ENCODE results near the gene CEMIP2. TPM values are rescaled to one million over a fixed set of nuclear protein-coding genes. Genes with fewer than 3 reads are reported as not detected.

Gene CEMIP2
- total and polyA plus RNA-seq, 10 of the 15 experiments (the other 5 are each of a cell fraction or from before 2014, with no cell fraction given): 0.50 to 19.2 (median 1.2) TPM

GRCh38 chr9:71795097-71795813 is 26.9 kb upstream of the CEMIP2 start (continued):
- no peak for TF ChIP-seq SUPT20H (IDR thresholded peaks at IDR 0.05; ENCODE audit: borderline replicate concordance, control insufficient read depth, low read depth, low read length)
- TF ChIP-seq NFYA (IDR thresholded peaks at IDR 0.05; ENCODE audit: borderline replicate concordance, low read depth, low read length): no peak
- TF ChIP-seq RAD21 (IDR thresholded peaks at IDR 0.05; ENCODE audit: insufficient read depth, low read depth, low read length): no peak
- no peak for TF ChIP-seq BMI1 (IDR thresholded peaks at IDR 0.05; ENCODE audit: borderline replicate concordance)
- no peak for TF ChIP-seq FOS (IDR thresholded peaks at IDR 0.05; ENCODE audit: borderline replicate concordance, extremely low read depth, insufficient read length)
- TF ChIP-seq CREM (IDR thresholded peaks at IDR 0.05; ENCODE audit: low read depth): no peak; the same call in 1 of the 2 replicates
- no peak for TF ChIP-seq EGR1 (IDR thresholded peaks at IDR 0.05; ENCODE audit: borderline replicate concordance in 1 of 2, low read depth in 2 of 2, low read length in 2 of 2)
- no peak for TF ChIP-seq HDGF (IDR thresholded peaks at IDR 0.05)
- TF ChIP-seq KDM1A (IDR thresholded peaks at IDR 0.05; ENCODE audit: borderline replicate concordance): no peak
- no peak for TF ChIP-seq BCL11A (IDR thresholded peaks at IDR 0.05; ENCODE audit: low read depth, low read length)
- no peak for TF ChIP-seq EED (IDR thresholded peaks at IDR 0.05; ENCODE audit: low read depth)
- TF ChIP-seq GATAD2B (conservative IDR thresholded peaks at IDR 0.05; ENCODE audit: low read depth): 0 out of 2 replicates have a peak, but pooled peaks have one; percentile 16
- no peak for TF ChIP-seq CHD1 (IDR thresholded peaks at IDR 0.05; ENCODE audit: low read depth, low read length)
- no peak for TF ChIP-seq NR2F1 (conservative IDR thresholded peaks at IDR 0.05)
- TF ChIP-seq SMAD5 (IDR thresholded peaks at IDR 0.05; ENCODE audit: low read depth): no peak
- no peak for TF ChIP-seq CEBPB (IDR thresholded peaks at IDR 0.05; ENCODE audit: borderline replicate concordance in 1 of 2, low read depth in 2 of 2, low read length in 2 of 2)
- no peak for TF ChIP-seq HDAC6 (IDR thresholded peaks at IDR 0.05; ENCODE audit: unreplicated experiment)
- TF ChIP-seq SMAD1 (IDR thresholded peaks at IDR 0.05; ENCODE audit: low read depth, partially characterized antibody): no peak
- no peak for TF ChIP-seq ZNF592 (IDR thresholded peaks at IDR 0.05)
- no peak for TF ChIP-seq WRNIP1 (IDR thresholded peaks at IDR 0.05; ENCODE audit: borderline replicate concordance, low read depth, low read length)
- no peak for TF ChIP-seq YY1 (IDR thresholded peaks at IDR 0.05; ENCODE audit: low read depth, low read length)
- TF ChIP-seq, protein P1, sequence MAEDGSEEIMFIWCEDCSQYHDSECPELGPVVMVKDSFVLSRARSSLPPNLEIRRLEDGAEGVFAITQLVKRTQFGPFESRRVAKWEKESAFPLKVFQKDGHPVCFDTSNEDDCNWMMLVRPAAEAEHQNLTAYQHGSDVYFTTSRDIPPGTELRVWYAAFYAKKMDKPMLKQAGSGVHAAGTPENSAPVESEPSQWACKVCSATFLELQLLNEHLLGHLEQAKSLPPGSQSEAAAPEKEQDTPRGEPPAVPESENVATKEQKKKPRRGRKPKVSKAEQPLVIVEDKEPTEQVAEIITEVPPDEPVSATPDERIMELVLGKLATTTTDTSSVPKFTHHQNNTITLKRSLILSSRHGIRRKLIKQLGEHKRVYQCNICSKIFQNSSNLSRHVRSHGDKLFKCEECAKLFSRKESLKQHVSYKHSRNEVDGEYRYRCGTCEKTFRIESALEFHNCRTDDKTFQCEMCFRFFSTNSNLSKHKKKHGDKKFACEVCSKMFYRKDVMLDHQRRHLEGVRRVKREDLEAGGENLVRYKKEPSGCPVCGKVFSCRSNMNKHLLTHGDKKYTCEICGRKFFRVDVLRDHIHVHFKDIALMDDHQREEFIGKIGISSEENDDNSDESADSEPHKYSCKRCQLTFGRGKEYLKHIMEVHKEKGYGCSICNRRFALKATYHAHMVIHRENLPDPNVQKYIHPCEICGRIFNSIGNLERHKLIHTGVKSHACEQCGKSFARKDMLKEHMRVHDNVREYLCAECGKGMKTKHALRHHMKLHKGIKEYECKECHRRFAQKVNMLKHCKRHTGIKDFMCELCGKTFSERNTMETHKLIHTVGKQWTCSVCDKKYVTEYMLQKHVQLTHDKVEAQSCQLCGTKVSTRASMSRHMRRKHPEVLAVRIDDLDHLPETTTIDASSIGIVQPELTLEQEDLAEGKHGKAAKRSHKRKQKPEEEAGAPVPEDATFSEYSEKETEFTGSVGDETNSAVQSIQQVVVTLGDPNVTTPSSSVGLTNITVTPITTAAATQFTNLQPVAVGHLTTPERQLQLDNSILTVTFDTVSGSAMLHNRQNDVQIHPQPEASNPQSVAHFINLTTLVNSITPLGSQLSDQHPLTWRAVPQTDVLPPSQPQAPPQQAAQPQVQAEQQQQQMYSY (CRISPR knock-in tag; IDR thresholded peaks at IDR 0.05): no peak

Measured in GM12878 (cell line).